K562 (cell line): ENCODE results near the gene ILKAP. TPM values are rescaled to one million over a fixed set of nuclear protein-coding genes. Genes with fewer than 3 reads are reported as not detected.

ENCODE experiments used
- ZBTB43 ChIP-seq: sonication (generic); formaldehyde crosslinking; IDR thresholded peaks from 2 replicates; pipeline ENCODE4 v1.8.0; 2023; ENCODE audit warnings: mild to moderate bottlenecking, missing genetic modification reagents
- ZFP1 ChIP-seq: fragments of 450-650 bp; formaldehyde crosslinking; IDR thresholded peaks from 2 replicates; pipeline ENCODE4 v1.4.0; 2020; ENCODE audit warnings: mild to moderate bottlenecking, mixed read lengths
- ZNF668 ChIP-seq: fragments of 250-450 bp; sonication (Bioruptor Pico); IDR thresholded peaks from 2 replicates; pipeline ENCODE4 v1.8.0; 2022; ENCODE audit warnings: mild to moderate bottlenecking, inconsistent platforms
- polyA plus RNA-seq, 8 experiments: library from polyadenylated mRNA; depleted of rRNA in 4 of 8; stranded (reverse) in 5 of 8; unstranded in 3 of 8; fragments of >200 nt; fragmentation: Nextera tagmentation in 2 of 8; fragmentation: Illumina TruSeq in 1 of 8; extraction: Ambion mirVana in 2 of 8; extraction: Trizol in 1 of 8; gene quantifications; 2 replicates each; pipeline versions ENCODE4 v1.2.1 to v1.2.3, GENCODE V29; 2011 to 2014; ENCODE audit warnings: inconsistent platforms in 1 of 8, missing spikeins in 1 of 8
- total RNA-seq, 7 experiments: library from RNA; depleted of rRNA in 6 of 7; stranded (reverse); fragments of >200 nt in 6 of 7; fragmentation: Illumina TruSeq in 2 of 7; extraction: Trizol in 2 of 7; gene quantifications; 2 replicates each; pipeline versions ENCODE4 v1.2.1 to v1.2.3, GENCODE V29; 2011 to 2021; ENCODE audit warnings: low replicate concordance in 1 of 7
- TF ChIP-seq, protein P1 (sequence below), 2 experiments: fragments of 450-650 bp; formaldehyde crosslinking in 1 of 2; IDR thresholded peaks; 2 replicates each; pipeline versions ENCODE4 v1.4.0 to v1.6.1; 2014 to 2020; ENCODE audit warnings: mild to moderate bottlenecking in 2 of 2, borderline replicate concordance in 1 of 2, low read depth in 1 of 2

The ILKAP gene
- total and polyA plus RNA-seq, 9 of the 15 experiments (the other 6 are each of a cell fraction or from before 2014, with no cell fraction given) = 3.1 to 43.9 (median 20.7) TPM

DNA sequence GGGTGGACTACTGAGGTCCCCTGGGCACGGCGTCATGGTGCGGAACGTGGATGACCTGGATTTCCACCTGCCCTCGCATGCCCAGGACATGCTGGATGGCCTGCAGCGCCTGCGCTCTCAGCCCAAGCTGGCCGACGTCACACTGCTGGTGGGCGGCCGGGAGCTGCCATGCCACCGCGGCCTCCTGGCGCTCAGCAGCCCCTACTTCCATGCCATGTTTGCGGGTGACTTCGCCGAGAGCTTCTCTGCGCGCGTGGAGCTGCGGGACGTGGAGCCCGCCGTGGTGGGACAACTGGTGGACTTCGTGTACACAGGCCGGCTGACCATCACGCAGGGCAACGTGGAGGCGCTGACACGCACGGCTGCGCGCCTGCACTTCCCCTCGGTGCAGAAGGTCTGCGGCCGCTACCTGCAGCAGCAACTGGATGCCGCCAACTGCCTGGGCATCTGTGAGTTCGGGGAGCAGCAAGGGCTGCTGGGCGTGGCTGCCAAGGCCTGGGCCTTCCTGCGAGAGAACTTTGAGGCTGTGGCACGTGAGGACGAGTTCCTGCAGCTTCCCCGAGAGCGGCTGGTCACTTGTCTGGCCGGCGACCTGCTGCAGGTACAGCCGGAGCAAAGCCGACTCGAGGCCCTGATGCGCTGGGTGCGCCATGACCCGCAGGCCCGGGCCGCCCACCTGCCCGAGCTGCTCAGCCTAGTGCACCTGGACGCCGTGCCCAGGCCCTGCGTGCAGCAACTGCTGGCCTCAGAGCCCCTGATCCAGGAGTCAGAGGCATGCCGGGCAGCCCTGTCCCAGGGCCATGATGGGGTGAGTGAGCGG lies 62.6 kb downstream of the ILKAP start (continued):
- TF ChIP-seq ZBTB43 (CRISPR knock-in tag) (no peak), ZNF668 (no peak), ZFP1 (CRISPR knock-in tag) (no peak)
- TF ChIP-seq, protein P1, sequence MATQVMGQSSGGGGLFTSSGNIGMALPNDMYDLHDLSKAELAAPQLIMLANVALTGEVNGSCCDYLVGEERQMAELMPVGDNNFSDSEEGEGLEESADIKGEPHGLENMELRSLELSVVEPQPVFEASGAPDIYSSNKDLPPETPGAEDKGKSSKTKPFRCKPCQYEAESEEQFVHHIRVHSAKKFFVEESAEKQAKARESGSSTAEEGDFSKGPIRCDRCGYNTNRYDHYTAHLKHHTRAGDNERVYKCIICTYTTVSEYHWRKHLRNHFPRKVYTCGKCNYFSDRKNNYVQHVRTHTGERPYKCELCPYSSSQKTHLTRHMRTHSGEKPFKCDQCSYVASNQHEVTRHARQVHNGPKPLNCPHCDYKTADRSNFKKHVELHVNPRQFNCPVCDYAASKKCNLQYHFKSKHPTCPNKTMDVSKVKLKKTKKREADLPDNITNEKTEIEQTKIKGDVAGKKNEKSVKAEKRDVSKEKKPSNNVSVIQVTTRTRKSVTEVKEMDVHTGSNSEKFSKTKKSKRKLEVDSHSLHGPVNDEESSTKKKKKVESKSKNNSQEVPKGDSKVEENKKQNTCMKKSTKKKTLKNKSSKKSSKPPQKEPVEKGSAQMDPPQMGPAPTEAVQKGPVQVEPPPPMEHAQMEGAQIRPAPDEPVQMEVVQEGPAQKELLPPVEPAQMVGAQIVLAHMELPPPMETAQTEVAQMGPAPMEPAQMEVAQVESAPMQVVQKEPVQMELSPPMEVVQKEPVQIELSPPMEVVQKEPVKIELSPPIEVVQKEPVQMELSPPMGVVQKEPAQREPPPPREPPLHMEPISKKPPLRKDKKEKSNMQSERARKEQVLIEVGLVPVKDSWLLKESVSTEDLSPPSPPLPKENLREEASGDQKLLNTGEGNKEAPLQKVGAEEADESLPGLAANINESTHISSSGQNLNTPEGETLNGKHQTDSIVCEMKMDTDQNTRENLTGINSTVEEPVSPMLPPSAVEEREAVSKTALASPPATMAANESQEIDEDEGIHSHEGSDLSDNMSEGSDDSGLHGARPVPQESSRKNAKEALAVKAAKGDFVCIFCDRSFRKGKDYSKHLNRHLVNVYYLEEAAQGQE (IDR thresholded peaks at IDR 0.05; ENCODE audit: borderline replicate concordance) = no peak
- TF ChIP-seq, protein P1 (CRISPR knock-in tag; IDR thresholded peaks at IDR 0.05; ENCODE audit: low read depth) = no peak
